ENCODE results near the gene MEF2D.

Gene MEF2D

DNA sequence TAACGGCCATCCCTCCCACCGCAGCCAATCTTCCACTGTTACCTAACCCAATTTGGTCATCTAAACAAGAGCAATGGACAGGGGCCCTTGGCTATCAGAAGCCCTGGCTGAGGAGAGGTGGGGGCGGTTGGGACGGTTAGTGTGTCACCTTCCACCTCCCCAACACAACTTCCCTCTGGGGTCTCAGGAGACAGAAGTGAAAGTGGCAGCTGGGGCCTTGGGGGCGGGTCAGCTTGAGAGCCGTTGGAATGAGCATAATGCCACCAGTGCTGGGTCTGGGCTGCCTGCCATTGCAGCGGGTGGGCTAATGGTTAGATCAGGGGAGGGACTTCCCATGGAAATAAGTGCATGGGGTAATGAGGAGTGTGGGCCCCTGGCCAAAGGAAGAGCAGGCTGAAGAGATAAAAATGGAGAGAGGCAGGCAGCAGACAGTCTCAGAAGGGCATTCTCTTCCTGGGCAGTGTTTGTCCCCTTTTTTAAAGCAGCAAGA is 7.9 kb downstream of the MEF2D start:
- FAIRE-seq (no peak), DNase-seq (ENCODE audit: insufficient read length, low spot score) (no peak)
- no peak for TF ChIP-seq POLR2A (IDR thresholded peaks at IDR 0.05; ENCODE audit: low read depth, low read length)

DNA sequence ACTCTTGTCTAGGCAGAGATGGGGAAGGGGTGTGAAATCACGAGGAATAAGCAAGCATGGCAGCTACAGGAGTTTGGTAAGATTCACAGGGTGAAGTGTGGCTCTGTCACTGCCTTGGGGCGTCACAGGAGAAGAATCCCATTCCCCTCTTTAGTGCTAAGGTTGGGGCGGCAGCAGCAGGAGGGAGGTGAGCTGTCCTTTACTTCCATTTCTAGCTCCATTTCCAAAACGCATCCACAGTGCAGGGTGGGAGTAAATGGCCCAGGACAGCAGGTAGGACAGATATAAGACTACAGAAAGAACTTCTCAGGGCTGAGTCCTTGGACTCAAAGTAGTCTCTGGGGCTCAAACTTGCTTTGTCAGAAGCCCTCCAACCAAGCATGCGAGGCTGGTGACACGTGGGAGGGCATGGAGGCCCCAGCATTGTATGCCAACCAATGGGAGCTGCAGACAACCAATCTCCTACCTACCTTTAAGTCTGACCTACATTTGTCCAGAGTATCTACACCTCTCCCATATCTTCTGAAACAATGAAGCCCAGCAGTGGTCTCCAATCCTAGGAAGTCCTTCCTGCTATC is 8.5 kb downstream of the MEF2D start:
- FAIRE-seq, result no peak
- TF ChIP-seq POLR2A (IDR thresholded peaks at IDR 0.05; ENCODE audit: low read depth, low read length), result no peak
- no peak for DNase-seq (ENCODE audit: insufficient read length, low spot score)

DNA sequence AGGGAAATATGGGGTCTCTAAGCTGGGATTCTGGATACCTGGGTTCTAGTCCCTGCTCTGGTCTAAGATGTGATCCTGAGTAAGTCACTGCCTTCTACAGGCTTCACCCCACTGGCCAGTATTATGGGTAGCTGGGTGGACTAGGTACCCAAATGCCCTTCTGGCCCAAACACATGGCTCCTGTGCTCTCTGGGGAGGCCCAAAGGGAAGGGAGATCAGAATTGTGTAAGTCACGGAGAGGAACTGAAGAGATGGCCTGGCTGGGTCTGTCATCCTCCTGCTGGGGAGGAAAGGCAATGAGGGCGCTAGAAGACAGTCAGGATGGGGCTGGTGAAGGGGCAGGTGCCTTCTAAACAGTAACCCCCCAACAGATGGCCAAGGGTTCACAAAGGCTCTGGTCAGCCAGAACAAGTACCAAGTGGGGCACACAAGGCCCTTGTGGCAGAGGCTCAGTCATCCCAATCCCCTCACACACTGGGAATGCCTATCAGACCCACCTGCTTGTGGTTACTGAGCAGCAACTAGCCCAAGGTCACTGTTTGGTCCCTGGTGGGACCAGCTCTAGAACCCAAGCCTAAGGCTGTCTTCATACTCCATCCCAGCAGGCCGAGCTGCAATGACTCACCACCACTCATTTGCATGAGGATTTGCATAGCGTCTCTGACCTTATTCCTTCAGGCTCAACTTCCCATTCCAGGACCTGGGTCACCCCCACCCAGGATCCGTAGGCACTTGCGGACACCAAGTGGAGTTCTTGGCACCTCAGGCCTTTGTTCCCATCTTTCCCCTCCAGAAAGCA is 9.2 kb downstream of the MEF2D start:
- no peak for DNase-seq (ENCODE audit: insufficient read length, low spot score)
- no peak for TF ChIP-seq POLR2A (IDR thresholded peaks at IDR 0.05; ENCODE audit: low read depth, low read length)
- FAIRE-seq, result no peak

DNA sequence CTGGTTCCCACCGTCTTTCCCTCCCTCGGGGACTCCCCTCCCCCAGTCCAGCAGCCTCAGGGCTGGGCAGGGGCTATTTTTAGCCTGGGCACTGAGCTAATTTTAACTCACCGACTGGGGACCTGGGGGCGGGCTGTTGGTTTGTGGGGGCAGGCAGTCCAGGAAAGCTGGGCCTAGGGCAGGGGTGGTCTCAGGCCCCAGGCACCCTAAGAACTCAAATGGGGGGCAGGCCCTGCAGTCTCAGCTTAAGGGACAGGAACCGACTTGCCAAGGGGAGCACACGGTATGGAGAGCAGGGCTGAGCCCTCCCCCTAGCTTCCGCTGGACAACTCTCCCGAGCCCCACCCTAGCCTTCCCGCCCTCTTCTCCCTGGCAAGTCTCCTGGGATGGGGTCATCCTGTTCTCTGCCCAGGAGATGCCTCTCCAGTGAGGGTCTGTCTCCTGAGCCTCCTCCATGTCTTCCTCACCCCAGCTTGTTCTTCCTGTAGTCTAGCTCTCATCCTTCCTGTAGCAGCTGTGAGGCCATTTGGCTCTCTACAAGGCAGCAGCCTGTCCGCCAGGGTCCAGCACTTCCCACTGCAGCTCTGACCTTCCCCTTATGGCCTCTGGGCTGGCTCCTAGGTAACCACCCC is 10.1 kb downstream of the MEF2D start:
- FAIRE-seq (no peak), DNase-seq (ENCODE audit: insufficient read length, low spot score) (no peak)
- TF ChIP-seq POLR2A (IDR thresholded peaks at IDR 0.05; ENCODE audit: low read depth, low read length), result no peak

DNA sequence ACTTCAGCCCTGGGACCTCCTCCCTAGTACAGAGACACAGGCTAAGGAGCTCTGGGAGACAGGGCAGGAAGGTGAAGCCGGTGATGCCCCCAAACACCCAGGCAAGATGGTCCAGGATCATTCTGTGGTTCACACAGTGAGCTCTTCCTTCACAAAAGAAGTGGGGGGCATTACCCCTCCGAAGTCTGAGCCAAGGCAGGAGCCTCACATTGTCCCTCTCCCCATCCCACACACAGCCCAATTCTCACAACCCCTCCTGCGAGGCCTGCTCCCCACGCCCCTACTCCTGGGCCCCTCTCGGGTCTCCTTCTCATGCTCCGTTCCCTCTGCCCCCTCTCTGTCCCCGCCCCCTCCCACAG is 10.7 kb downstream of the MEF2D start:
- no peak for FAIRE-seq
- TF ChIP-seq POLR2A (IDR thresholded peaks at IDR 0.05; ENCODE audit: low read depth, low read length), result no peak
- DNase-seq (ENCODE audit: insufficient read length, low spot score), result no peak

DNA sequence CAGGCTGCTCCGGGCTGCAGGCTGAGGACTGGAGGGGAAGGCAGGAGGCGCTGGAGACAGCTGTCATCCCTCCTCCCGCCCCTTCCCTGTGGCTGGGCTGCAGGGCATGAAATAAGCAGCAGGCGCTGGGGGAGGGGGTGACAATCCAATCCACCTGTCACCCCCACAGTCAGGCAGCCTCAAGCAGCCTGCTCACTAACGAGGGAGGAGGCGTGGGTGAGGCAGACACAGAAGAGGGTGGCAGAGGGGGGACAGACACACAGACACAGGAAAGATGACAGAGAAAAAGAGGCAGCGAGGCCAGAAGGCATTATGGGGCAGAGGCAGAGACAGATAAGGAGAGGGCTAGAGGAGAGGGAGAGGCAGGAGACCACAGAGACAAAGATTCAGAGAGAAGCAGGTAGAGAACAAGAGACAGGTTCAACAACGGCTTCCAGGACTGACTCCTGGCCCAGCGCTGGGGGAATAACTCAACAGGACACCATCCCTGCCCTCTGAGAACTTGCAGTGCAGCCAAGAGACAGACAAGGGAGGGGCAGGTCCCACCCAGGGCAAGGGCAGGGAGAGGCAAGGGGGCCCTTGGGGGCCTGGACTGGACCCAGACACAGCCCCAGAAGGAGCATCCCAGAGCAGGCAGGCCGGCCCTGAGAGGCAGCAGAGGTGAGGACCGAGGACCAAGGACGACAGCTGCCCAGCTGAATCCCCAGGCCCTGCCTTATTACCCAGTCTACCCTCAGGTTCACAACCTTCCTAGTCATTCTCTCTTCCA is 11.2 kb downstream of the MEF2D start:
- TF ChIP-seq POLR2A (IDR thresholded peaks at IDR 0.05; ENCODE audit: low read depth, low read length), result no peak
- FAIRE-seq (no peak), DNase-seq (ENCODE audit: insufficient read length, low spot score) (no peak)

DNA sequence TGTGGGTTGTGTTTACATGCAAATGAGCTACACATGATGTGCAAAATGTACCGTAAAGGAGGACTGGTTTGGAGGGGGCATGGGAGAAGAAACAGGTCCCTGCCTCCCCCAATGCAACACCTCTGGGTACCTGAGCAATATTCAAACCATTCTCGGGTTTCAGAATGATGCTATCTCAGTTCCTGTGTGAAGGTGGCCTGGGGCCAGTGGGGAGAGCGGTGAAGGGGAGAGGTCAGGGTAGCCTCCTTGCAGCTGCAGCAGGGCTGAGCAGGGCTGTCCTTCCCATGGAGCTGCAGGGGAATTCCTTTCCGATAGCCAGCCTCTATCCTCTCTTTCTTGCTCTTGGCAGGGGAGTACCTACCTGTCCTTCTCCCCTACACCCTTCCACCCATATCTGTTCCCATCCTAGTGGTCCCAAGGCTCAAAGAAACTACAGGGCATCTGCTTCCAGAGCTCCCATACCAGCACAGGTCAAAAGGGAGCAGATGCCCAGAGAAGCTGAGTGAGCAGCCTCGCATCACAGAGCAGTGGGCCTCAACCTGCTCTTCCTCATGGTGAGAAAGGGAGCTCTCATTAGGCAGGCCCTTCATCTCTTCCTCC is 11.9 kb downstream of the MEF2D start:
- FAIRE-seq (no peak), DNase-seq (ENCODE audit: insufficient read length, low spot score) (no peak)
- no peak for TF ChIP-seq POLR2A (IDR thresholded peaks at IDR 0.05; ENCODE audit: low read depth, low read length)

DNA sequence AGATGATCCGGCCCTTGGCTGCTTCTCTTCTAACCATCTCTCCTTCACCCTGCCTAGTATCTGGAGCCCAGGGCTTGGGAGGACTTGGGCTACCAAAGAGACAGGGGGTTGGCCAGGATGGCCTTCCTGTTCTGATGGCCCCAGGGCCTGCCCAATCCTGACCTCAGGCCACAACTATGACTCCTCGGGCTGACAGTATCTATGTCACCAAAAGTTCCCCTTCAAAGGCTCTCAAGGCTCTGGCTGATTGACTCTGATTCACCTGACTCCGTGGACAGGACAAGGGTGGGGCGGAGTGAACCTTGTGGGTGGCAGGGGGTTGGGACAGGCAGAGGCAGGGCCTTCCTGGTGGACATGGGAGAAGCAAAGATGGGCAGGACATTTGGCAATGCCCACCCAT is 12.7 kb downstream of the MEF2D start:
- no peak for FAIRE-seq
- no peak for DNase-seq (ENCODE audit: insufficient read length, low spot score)
- TF ChIP-seq POLR2A (IDR thresholded peaks at IDR 0.05; ENCODE audit: low read depth, low read length), result no peak

DNA sequence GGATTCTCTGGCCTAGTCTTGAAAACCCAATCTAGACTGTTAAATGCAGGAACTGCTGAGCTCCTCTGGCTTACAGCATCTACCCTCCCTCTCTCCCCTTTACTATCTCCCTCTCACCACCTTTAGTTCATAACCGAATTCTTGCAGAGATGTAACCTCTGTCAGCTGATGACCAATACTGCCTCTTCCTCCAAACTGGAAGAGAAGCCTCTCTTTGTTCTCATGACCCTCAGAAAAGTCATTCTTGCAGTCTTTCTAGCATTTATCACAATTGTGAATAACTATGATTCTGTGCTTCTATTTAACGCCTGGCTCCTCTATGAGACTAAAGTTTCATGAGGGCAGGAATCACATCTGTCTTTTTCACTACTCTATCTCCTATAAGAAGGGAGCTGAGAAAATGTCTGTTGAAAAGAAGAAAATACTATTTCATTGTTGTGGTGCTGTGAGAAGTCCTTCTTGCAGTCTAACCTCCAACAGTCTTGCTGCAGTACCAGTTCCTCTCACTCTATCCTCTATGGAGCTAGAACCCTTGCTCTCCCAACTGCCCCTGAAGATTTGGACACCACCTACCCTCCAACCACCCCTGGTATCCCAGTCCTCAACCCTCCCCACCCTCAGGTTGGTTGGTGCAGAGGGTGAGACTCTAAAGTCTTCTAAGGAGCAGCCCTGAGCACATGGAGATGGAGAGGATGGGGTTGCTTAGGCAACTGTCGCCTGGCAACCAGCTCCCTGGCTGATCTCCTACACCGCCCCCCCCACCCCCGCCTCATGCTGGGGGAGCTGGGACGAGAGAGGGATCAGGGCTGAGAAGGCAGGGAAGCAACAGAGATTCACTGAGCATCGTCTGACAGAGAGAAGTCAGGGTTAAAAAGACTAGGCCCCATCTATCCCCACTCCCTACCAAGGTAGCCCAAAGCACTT is 13.9 kb downstream of the MEF2D start:
- FAIRE-seq, result no peak
- no peak for DNase-seq (ENCODE audit: insufficient read length, low spot score)
- TF ChIP-seq POLR2A (IDR thresholded peaks at IDR 0.05; ENCODE audit: low read depth, low read length), result no peak

DNA sequence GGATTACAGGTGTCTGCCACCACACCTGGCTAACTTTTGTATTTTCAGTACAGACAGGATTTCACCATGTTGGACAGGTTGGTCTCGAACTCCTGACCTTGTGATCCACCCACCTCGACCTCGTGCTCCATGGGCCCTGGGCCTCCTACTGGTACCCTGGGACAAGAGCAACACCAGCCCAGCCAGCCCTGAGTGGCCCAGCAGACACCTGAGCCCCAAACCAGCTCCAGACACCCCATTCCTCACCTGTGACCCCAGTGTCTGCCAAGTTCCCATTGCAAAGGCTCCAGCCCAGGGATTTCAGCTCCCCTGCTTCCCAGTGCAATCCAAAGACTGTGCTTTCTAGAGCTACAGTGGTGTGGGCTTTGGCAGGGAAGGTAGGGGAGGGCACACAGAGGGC is 14.6 kb downstream of the MEF2D start:
- no peak for DNase-seq (ENCODE audit: insufficient read length, low spot score)
- FAIRE-seq, result no peak
- TF ChIP-seq POLR2A (IDR thresholded peaks at IDR 0.05; ENCODE audit: low read depth, low read length), result no peak

DNA sequence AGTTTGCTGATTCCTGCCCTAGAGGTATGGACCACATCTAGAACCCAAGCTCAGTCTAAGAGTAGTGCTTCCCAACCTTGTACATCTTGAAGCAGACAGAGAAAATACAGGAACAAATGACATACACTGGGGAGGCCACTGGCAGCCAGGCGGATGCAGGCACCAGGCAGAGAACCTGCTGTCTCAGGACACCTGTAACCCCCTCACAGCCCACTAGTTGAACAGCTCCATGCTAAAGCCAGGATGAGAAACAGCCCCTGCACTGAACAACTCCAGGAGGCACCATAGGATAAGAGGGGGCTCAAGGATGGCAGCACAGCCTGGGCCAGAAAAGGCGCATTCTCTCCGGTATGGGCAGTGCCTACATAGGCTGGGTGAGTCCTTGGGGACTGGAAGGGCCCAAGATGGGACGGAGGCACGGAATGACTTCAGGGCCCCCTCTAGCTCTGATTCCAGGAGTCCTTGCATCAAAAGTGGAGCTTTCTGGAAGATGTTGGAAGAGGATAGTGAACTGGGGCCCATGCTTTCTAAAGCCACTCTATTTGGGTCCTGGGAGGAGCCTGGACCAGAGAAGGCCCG is 16.0 kb downstream of the MEF2D start:
- FAIRE-seq (no peak), DNase-seq (ENCODE audit: insufficient read length, low spot score) (no peak)

DNA sequence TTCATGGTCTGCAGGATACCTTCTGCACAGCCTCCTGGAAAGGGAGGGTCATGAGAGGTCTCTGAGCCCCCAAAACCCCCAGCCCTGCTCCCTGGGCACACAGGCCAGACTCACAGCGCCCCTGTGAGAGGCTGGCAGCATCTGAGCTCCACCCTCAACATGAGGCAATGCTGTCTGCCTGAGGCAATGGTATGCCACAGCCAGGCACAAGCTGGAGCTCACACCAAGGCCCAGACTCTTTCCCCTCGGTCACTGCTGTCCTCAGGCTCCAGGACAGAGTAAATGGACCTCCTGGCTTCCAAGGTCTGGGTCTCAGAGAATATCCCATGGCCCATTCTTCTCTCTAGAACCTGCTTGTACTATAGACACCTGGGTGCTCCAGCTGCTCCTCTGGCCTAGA is 17.2 kb downstream of the MEF2D start:
- FAIRE-seq, result no peak
- no peak for TF ChIP-seq POLR2A (IDR thresholded peaks at IDR 0.05; ENCODE audit: low read depth, low read length)
- no peak for DNase-seq (ENCODE audit: insufficient read length, low spot score)

More for the DNA sequence above, 16.0 kb downstream of the MEF2D start:
- no peak for TF ChIP-seq POLR2A (IDR thresholded peaks at IDR 0.05; ENCODE audit: low read depth, low read length)
